ENCODE measurements around the gene MRPL43. TPM values are rescaled to one million over a fixed set of nuclear protein-coding genes. Genes with fewer than 3 reads are reported as not detected.
A peak's percentile ranks its signal among the peaks of the same experiment; 100 is the strongest.

MRPL43 gene
- total and polyA plus RNA-seq, 2 donors from 2014 or later, result 81.5 to 157 TPM

GRCh38 chr10:100970076-100970913, 17.0 kb downstream of the MRPL43 start:
- FAIRE-seq (no peak), DNase-seq (peak in 3 of 5 donors; percentile 32 to 77 (median 59))
- Histone ChIP-seq H3K4me3 (ENCODE audit: low read length in 3 of 3) (peak overlapping the region; percentile 47 to 76 (median 60)), H3K9ac (ENCODE audit: low read length in 3 of 3) (peak overlapping the region in 1 of 3 donors; percentile 70), H3K4me1 (ENCODE audit: control insufficient read depth in 2 of 3, insufficient read depth in 2 of 3, low read depth in 1 of 3, low read length in 3 of 3) (peaks cover 5 to 24% (median 24%) of the 10 kb centered on the region in 3 donors), H3K36me3 (ENCODE audit: control insufficient read depth in 2 of 3, insufficient read depth in 3 of 3, low read length in 3 of 3) (peaks cover 2 to 5% (median 4%) of the 10 kb centered on the region in 3 donors), H3K9me3 (ENCODE audit: control insufficient read depth in 2 of 3, insufficient read depth in 1 of 3, low read length in 3 of 3) (no peaks in the 10 kb centered on the region), H3K27me3 (ENCODE audit: control insufficient read depth, insufficient read depth, low read length) (no peaks in the 10 kb centered on the region), H3K27ac (ENCODE audit: low read depth in 2 of 2, low read length in 2 of 2) (peak overlapping the region; percentile 8 to 61)
- intact Hi-C loops (cut with DNase I), result no loop called here
- no peak for TF ChIP-seq CTCF (IDR thresholded peaks at IDR 0.05; ENCODE audit: borderline replicate concordance, extremely low read depth, insufficient read depth)

- Histone ChIP-seq H3K9ac (ENCODE audit: low read length in 3 of 3) (peak within 1 kb of the TSS; percentile 20 to 70 (median 35)), H3K27me3 (ENCODE audit: control insufficient read depth, insufficient read depth, low read length) (no peaks in the 10 kb centered on the region), H3K4me3 (ENCODE audit: low read length in 3 of 3) (peak within 1 kb of the TSS; percentile 54 to 76 (median 60)), H3K9me3 (ENCODE audit: control insufficient read depth in 2 of 3, insufficient read depth in 1 of 3, low read length in 3 of 3) (no peaks in the 10 kb centered on the region), H3K36me3 (ENCODE audit: control insufficient read depth in 2 of 3, insufficient read depth in 3 of 3, low read length in 3 of 3) (peaks cover 2 to 5% (median 4%) of the 10 kb centered on the region in 3 donors), H3K27ac (ENCODE audit: low read depth in 2 of 2, low read length in 2 of 2) (peak within 1 kb of the TSS; percentile 10 to 61), H3K4me1 (ENCODE audit: control insufficient read depth in 2 of 3, insufficient read depth in 2 of 3, low read depth in 1 of 3, low read length in 3 of 3) (peaks cover 5 to 24% (median 24%) of the 10 kb centered on the region in 3 donors)
- TF ChIP-seq CTCF (IDR thresholded peaks at IDR 0.05; ENCODE audit: borderline replicate concordance, extremely low read depth, insufficient read depth), result peak; percentile 49
- no peak for FAIRE-seq
- intact Hi-C loops (cut with DNase I), result no loop called here
- DNase-seq, result peak; percentile 57 to 88 (median 68)
Observed at GRCh38 chr10:100969187-100970075, 17.9 kb downstream of the MRPL43 start, which contains the start of gene SEMA4G. TSS of gene SEMA4G (plus strand) at chr10:100969504. CDS start at chr10:100972913, 3,409 bp downstream.

- no peak for TF ChIP-seq CTCF (IDR thresholded peaks at IDR 0.05; ENCODE audit: borderline replicate concordance, extremely low read depth, insufficient read depth)
- H3K9ac ChIP-seq (ENCODE audit: low read length in 3 of 3), result peak overlapping the region; percentile 20 to 69 (median 35)
- H3K9me3 ChIP-seq (ENCODE audit: control insufficient read depth in 2 of 3, insufficient read depth in 1 of 3, low read length in 3 of 3), result no peaks in the 10 kb centered on the region
- intact Hi-C loops (cut with DNase I), result no loop called here
- FAIRE-seq (no peak), DNase-seq (peak in 1 of 5 donors; percentile 29)
- H3K36me3 ChIP-seq (ENCODE audit: control insufficient read depth in 2 of 3, insufficient read depth in 3 of 3, low read length in 3 of 3), result peaks cover 4 to 5% (median 4%) of the 10 kb centered on the region in 3 donors
- no peaks in the 10 kb centered on the region for H3K27me3 ChIP-seq (ENCODE audit: control insufficient read depth, insufficient read depth, low read length)
- H3K4me3 ChIP-seq (ENCODE audit: low read length in 3 of 3), result peak overlapping the region; percentile 37 to 76 (median 54)
- no peak overlapping the region for H3K27ac ChIP-seq (ENCODE audit: low read depth in 2 of 2, low read length in 2 of 2)
- peaks cover 5 to 24% (median 24%) of the 10 kb centered on the region in 3 donors for H3K4me1 ChIP-seq (ENCODE audit: control insufficient read depth in 2 of 3, insufficient read depth in 2 of 3, low read depth in 1 of 3, low read length in 3 of 3)
Observed at GRCh38 chr10:100968863-100969186, 18.5 kb downstream of the MRPL43 start.
